Testis (tissue), 2 donors: ENCODE measurements around the gene MLKL.

Experiments
- CTCF ChIP-seq, 3 experiments: fragments of 450-650 bp in 2 of 3; fragments of 200-600 bp in 1 of 3; sonication (generic) in 1 of 3; IDR thresholded peaks; one replicate each; pipeline ENCODE4 v1.5.1; 2016 to 2019; ENCODE audit warnings: antibody characterized with exemption in 3 of 3, mild to moderate bottlenecking in 2 of 3, moderate library complexity in 1 of 3
- POLR2A ChIP-seq: fragments of 450-650 bp; IDR thresholded peaks from one replicate; pipeline ENCODE4 v1.6.1; 2017; ENCODE audit warnings: antibody characterized with exemption, mild to moderate bottlenecking, moderate library complexity

- TF ChIP-seq POLR2A, result no peak
- TF ChIP-seq CTCF (IDR thresholded peaks at IDR 0.05), result no peak
Observed at GRCh38 chr16:74717367-74717766, 16.7 kb upstream of the MLKL start.
